Fibroblast of the conjunctiva (primary cell): ENCODE data around the gene TMED3.
"Not testable (repeated sequence)": the region's sequence is repeated elsewhere in the genome, so short reads cannot be mapped to it uniquely, and the experiment has no call there.

Experiments used
- DNase-seq: peaks from one replicate; pipeline ENCODE4 v3.0.0-alpha.2; 2010; ENCODE audit warnings: low read depth

Gene TMED3

DNA sequence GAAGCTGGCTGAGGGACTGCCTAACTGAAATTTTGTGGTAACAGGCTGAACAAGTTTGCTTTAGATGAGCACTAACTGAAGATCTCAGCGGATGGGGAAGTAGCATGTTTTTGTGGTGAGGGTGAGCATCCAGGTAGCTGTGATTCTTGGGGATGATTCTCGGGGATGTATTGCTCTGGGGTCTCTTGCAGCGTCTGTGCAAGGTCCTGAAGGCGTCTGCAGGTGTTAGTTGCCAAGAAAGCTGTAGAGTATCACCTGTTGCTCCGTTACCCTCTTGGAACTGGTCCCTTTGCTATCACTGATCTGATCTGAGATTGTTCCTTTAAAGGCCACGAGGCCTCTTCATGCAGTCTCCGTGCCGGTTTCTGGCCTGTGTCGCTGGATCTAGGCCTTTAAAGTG lies 6.0 kb downstream of the TMED3 start:
- no peak for DNase-seq

DNA sequence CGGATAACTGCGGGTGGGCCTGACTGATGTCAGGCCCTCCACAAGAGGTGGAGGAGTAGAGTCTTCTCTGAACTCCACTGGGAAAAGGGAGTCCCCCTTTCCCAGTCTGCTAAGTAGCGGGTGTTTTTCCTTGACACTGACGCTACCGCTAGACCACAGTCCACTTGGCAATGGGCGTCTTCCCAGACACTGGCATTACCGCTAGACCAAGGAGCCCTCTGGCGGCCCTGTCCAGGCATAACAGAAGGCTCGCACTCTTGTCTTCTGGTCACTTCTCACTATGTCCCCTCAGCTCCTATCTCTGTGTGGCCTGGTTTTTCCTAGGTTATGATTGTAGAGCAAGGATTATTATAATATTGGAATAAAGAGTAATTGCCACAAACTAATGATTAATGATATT lies 9.1 kb downstream of the TMED3 start:
- not testable (repeated sequence) for DNase-seq

- DNase-seq = no peak
Measured at GRCh38 chr15:79321876-79322275, 11.0 kb downstream of the TMED3 start.

GRCh38 chr15:79322306-79322705 lies 11.4 kb downstream of the TMED3 start:
- DNase-seq = no peak

DNA sequence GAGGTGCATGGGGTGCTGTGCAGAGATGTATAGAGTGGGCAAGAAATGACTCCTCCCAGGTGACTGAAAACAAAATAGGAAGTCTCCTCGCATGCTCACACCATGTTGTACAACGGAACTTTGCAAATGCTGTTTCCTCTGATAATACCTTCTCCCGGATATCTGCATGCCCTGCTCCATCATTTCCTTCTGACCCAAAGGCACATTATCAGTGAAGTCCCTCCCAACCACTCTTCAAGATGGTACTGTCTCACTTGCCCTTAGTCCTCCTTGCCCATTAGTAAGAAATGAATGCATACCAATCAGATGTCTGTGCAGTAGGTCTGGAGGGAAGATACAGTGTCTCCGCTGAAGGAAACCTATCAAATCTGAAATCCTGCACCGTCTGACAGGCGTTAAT lies 12.0 kb downstream of the TMED3 start:
- no peak for DNase-seq

DNA sequence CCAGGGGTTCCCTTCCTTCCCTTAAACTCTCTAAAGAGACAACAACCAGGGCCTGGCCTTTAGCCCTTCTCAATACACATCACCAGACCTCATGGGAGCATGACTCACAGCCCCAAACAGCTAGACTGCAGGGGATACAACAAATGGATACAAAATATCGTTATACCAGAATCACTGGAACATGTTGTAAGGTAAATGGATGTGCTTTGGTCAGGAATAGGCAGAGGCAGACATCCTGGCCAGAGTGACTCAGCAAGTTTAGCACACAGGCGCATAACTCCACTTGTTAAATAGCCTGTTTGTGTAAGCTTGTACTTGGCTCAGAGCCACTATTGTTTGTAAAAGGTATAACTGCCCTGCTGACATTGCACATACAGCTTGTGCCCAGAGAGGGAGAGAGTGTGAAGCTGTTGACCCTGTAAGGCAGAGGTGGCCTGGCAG lies 18.3 kb downstream of the TMED3 start:
- DNase-seq = peak; percentile 45

DNA sequence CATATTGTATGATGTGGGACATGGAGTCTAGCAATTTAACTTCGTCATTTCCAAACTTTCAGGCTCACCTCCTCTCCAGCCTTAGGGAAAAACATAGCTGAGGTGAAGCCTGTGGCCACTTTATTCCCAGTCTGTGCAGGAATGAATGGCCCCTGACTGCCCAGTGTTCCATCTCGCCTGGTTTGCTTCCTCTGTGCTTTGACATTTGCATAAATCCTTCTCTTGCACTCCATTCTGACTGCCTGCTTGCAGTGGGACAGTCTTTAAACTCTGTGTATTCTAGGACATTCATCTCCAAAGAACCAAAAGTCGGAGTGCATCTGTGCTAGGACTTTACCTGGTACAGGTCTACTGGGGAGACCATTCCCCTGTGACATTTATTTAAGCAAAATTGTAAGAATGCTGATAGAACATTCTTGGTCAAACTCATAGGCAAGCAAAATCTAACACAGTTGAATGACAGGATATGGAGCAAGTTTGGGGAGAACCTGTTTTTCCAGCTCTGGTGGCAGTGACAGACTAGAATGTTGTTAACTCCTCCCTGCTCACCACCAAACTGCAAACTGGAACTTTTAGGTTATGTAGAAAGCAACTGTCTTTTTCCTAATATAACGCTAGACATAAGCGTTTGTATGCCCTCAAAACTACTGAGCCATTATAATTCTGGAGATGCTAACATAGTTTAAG lies 22.1 kb downstream of the TMED3 start:
- no peak for DNase-seq

DNA sequence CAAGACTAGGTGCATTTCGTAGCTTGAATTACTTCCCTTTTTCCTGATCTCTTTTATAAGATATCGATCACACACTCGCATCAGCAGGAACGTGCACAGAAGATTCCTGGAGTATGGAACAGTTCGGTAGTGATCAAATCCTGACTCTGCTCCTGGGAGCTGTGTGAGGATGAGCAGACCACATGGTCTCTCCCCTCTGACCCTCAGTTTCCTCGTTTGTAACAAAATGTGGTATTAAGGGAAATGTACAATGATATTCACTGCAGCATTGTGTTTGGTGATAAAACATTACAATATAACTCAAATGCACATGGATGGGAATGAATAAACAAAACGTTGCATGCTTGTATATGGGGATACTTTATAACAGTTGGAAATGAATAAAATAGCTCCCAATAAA lies 26.7 kb downstream of the TMED3 start:
- DNase-seq = no peak

DNA sequence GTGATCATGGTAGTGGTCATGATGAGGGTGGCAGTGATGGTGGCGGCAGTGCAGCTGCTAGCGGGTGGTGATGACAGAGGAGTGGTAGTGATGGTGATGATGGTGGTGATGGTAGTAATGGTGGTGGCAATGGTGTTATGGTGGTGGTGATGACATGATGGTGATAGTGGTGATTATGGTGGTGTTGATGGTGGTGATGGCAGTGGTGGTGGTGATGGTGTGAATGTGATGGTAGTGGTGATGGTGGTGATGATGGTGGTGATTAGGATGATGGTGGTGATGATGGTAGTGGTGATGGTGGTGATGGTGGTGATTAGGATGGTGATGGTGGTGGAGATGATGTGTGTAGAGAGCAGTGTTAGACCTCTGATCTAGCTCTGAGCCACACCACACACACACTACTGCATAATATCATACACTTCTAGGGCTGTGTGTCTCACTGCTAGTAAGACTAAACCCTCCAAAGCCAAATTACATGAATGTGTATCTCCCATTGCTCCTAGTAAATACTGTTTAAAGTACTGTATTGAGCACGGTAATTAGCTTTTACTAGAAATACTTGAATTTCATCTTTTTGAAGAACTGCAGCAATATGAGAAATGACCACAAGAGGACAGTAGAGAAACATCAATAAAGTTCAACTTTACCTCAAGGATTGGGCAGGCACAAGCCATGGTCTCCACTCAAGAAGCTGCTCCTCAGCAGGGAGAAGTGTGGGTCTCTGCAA lies 28.8 kb downstream of the TMED3 start:
- peak; percentile 43 for DNase-seq

DNA sequence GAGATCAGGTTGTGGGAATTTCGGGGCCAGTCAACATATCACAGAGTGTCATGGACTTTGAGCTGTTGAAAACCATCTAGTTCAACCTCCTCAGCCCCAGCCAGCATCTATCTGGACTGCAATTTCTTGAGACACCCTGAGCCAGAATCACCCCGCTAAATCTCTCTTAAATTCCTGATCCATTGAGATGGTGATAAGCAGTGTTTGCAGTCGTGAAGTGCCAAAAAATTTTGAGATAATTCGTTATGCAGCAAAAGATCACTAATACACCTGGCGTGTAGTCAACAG lies 29.3 kb downstream of the TMED3 start:
- DNase-seq = no peak

DNA sequence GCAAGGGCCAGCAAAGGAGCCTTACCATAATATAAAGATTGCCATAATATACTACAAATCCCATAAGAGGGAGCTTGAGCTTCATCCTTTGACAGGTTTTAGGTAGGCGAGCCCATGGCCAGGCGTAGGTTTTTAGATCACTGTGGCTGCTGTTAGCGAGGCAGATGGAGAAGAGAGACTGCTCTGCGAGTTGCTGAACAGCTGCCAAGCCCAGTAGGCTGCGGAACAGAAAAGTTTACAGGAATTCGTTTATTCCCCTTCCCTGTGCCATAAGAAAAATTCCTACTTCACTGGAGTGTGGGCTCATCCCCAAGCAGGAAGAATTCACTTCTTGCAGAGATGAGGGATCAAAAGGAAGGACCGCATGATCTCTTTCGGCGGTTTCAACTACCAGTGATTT lies 30.5 kb downstream of the TMED3 start:
- no peak for DNase-seq

DNA sequence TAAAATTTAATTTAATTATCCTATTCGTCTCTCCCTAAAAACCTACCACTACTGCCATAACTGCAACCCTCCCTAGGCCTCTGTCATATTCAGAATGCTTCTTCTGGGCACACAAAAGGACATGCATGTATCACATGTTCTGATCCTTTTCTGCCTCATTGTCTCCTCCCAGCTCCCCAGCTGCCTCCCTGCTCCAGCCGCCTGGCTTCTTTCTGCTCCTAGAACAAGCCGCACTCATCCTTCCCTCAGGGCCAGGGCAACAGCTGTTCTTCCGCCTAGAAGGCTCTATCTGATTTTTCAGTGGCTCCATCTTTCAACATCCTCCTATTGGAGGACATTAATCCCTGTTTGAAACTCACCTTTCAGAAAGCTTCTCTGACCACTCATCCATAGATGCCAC lies 38.6 kb downstream of the TMED3 start:
- DNase-seq = no peak

DNA sequence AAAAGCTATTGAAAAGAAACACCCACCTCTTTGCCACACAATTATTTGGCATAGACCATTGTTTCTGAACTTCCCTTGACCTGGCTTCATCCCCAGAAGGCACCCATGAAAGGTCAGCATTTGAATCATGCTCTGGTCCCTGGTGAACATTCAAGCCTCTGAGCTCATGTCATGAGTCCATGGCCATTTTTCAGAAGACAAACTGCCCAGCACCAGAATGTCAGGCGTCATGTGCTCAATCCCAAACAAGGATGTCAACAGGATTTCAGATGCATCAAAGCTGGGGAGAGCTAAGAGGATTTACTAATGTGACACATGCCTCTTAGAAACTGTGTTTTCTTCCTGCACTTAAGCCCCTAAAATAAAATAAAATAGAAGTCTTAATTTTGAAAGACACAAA lies 41.3 kb downstream of the TMED3 start:
- no peak for DNase-seq

DNA sequence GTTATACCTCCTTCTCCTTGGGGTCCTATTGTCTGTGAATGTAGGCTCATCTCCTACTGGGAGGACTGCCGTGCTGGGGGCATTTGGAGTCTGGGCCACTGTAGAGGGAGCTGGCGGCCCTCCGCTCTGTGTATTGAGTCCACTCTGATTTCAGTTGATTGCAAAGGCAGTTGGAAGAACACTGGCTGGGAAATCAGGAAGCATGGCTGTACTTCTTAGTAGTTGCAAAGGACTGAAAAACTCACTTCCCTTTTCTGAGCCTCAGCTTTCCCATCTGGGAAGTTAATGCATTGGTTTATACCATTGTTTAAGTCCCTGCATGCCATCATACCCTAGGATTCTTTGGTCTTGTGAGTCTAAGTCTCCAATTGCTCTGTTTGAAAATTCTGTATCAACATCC lies 46.7 kb downstream of the TMED3 start:
- DNase-seq = no peak

- DNase-seq = no peak
Measured at GRCh38 chr15:79358069-79358468, 47.2 kb downstream of the TMED3 start.

- no peak for DNase-seq
Measured at GRCh38 chr15:79364571-79365240, 53.8 kb downstream of the TMED3 start.

- DNase-seq = no peak
Measured at GRCh38 chr15:79365765-79366164, 54.9 kb downstream of the TMED3 start.

- no peak for DNase-seq
Measured at GRCh38 chr15:79366691-79367090, 55.8 kb downstream of the TMED3 start.

DNA sequence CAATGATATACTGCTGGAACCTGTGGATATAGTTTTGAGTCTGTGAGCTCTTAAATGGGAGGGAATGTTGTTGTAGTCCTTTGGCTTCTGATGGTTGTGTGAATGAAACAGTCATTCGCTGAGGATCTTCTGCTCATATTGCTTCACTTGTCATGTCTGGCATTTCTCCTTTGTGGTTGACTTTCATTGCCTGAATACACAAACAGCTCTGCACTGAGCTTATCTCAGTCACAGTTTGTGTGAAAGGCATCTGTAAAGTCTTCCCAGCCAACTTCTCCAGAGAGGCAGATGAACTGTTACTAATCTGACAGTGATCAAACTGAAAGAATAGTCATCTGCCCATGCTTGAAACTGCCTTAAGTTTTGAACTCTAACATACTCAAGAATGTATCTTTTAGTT lies 59.8 kb downstream of the TMED3 start:
- no peak for DNase-seq

DNA sequence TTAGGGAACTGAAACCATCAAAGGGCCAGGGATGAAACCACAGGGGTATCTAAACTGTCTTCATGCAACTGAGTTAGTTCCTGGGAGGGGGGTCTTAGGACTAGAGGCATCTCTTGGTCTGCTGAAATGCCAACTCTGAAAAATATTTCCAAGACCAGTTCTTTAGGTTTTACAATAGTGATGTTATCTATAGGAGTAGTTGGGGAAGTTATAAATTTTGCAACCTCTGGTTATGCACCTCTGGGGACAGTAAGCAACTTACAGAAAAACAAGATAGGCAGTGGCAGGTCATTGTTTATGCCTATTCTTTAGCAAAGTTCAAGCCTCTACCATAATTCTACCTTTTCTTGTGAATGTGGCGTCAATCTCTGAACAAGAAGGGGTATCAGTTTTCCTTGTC lies 60.7 kb downstream of the TMED3 start:
- no peak for DNase-seq

DNA sequence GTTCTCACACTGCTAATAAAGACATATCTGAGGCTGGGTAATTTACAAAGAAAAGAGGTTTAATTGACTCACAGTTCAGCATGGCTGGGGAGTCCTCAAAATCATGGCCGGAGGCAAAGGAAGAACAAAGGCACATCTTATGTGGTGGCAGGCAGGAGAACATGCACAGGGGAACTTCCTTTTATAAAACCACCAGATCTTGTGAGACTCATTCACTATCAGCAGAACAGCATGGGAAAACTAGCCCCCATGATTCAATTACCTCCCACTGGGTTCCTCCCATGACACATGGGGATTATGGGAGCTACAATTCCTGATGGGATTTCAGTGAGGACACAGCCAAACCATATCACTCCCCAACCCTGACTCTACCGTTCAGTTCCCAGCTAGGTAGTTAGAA lies 61.5 kb downstream of the TMED3 start:
- no peak for DNase-seq
